Measurements from ENCODE around the gene PSMB5. TPM values are rescaled to one million over a fixed set of nuclear protein-coding genes. Genes with fewer than 3 reads are reported as not detected.

PSMB5 gene
- total and polyA plus RNA-seq, 9 of the 15 experiments (the other 6 are each of a cell fraction or from before 2014, with no cell fraction given): 198 to 1,870 (median 269) TPM

DNA sequence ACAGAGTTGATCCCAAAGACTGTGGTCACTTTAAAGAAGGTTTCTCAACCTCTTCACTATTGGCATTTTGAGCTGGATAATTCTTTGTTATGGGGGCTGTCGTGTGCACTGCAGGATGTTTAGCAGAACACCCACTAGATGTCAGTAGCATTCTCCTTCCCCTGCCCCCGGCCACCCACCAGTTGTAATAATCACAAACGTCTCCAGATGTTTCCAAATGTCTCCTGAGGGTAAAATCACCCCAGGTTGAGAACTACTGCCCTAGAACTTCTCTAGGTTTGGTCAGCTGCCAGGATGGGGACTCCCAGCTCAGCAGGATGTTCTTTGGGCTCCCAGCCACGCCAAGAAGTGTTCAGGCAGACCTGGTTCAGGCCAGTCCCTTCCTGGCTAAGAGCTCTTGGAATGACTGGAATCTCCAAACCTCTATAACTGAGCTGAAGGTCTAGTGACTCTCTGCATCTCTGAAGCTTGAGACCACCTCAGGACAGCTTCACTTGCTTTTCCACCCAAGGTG is 39.9 kb downstream of the PSMB5 start (continued):
- no peak for TF ChIP-seq ZFP91 (CRISPR knock-in tag; IDR thresholded peaks at IDR 0.05)

DNA sequence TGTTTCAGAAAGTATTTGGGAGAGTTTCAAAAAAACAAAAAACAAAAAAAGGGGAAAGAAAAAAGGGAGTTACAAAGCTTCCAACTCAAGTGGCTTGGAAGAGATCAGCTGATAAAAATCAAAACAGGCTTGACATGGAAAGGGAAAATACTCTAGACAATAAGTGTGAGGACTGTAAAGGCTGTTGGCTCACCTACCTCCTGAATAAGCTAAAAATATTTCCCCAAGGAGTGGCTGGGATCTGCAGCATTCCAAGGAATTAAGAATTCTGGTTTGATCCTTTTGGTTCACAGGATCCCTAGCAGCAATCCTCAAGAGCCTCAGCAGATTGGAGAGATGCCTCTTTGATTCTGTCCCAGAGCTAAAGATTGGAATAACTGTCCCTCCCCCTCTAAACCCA is 41.2 kb downstream of the PSMB5 start:
- TF ChIP-seq KHSRP (IDR thresholded peaks at IDR 0.05) (no peak), KDM4B (IDR thresholded peaks at IDR 0.05; ENCODE audit: borderline replicate concordance in 2 of 2, low read depth in 1 of 2) (no peak), KLF10 (CRISPR knock-in tag; IDR thresholded peaks at IDR 0.05) (no peak), PRMT5 (CRISPR knock-in tag; IDR thresholded peaks at IDR 0.05) (no peak), ZNF644 (tag; IDR thresholded peaks at IDR 0.05; ENCODE audit: low read depth) (no peak), BCLAF1 (IDR thresholded peaks at IDR 0.05; ENCODE audit: borderline replicate concordance in 1 of 2, control insufficient read depth in 1 of 2, low read depth in 2 of 2, low read length in 1 of 2) (no peak), FOXJ3 (CRISPR knock-in tag; IDR thresholded peaks at IDR 0.05) (no peak), TBL1XR1 (IDR thresholded peaks at IDR 0.05; ENCODE audit: low read length in 2 of 2) (no peak), ATF2 (CRISPR knock-in tag; IDR thresholded peaks at IDR 0.05) (no peak), ILK (tag; IDR thresholded peaks at IDR 0.05; ENCODE audit: borderline replicate concordance, low read depth) (no peak)
- DNase-seq (ENCODE audit: extremely low read depth in 1 of 4, low spot score in 3 of 4) (no peak), ATAC-seq (no peak), FAIRE-seq (no peak)
- Histone ChIP-seq H3K27ac (ENCODE audit: extremely low read depth, low read depth, low read length) (no peak overlapping the region), H3K4me2 (ENCODE audit: insufficient read depth, low read length) (no peak overlapping the region), H3K36me3 (ENCODE audit: control insufficient read depth, insufficient read depth, low read length) (peaks cover 8% of the 10 kb centered on the region; the same call in 2 of the 3 replicates), H3K9me1 (ENCODE audit: control insufficient read depth, insufficient read depth, low read length) (no peaks in the 10 kb centered on the region), H3K9me3 (replicated peaks; ENCODE audit: control insufficient read depth, insufficient read depth, low read depth, low read length) (no peaks in the 10 kb centered on the region), H3K9ac (ENCODE audit: insufficient read depth in 1 of 2, low read depth in 2 of 2, low read length in 2 of 2) (no peak overlapping the region), H3K79me2 (ENCODE audit: control insufficient read depth, insufficient read depth, low read length) (no peaks in the 10 kb centered on the region), H3K4me3 (no peak overlapping the region), H3K27me3 (ENCODE audit: control insufficient read depth in 2 of 2, insufficient read depth in 2 of 2, low read length in 2 of 2) (no peaks in the 10 kb centered on the region), H4K20me1 (replicated peaks; ENCODE audit: control insufficient read depth, insufficient read depth, low read length) (no peaks in the 10 kb centered on the region), H3K4me1 (replicated peaks in 1 of 2; ENCODE audit: control insufficient read depth in 2 of 2, insufficient read depth in 2 of 2, low read length in 2 of 2) (peaks cover 0 to 9% of the 10 kb centered on the region in 2 experiments; a peak in 3 of 5 replicates), H2AFZ (ENCODE audit: low read depth, low read length) (no peak overlapping the region)
- intact Hi-C loops (cut with micrococcal nuclease): no loop called here
- ChIA-PET CTCF (ENCODE audit: low intra/inter-chr PET ratio) (interaction anchor here (1.7 to 4.1 kb wide), 2 partner anchors 61 to 65 kb away, joined by 9 to 45 read pairs; partner anchors contain the start of gene CDH24), POLR2A (interaction anchor here (0.6 to 7.7 kb wide), 4 partner anchors 11 to 66 kb away, joined by 3 to 81 read pairs (median 3); no protein-coding TSS in a partner anchor)
- in situ Hi-C loops (cut with MboI): no loop called here
- no TSS peak for BruUV-seq (replicated peaks)
